ENCODE results near the gene MYZAP. TPM values are rescaled to one million over a fixed set of nuclear protein-coding genes. Genes with fewer than 3 reads are reported as not detected.

MYZAP gene
- total RNA-seq, 1 experiment from 2014 or later: 0.63 TPM

GRCh38 chr15:57580866-57581265 lies 10.8 kb upstream of the MYZAP start:
- Histone ChIP-seq H4K5ac (ENCODE audit: insufficient read length, low read depth, low read length) (no peak overlapping the region), H2BK20ac (ENCODE audit: low read depth, low read length, poor library complexity, severe bottlenecking) (no peak overlapping the region), H3K23me2 (ENCODE audit: insufficient read length, low read depth, low read length, poor library complexity, severe bottlenecking) (no peaks in the 10 kb centered on the region), H3K56ac (ENCODE audit: insufficient read length, low read depth, low read length) (no peak overlapping the region), H4K20me1 (ENCODE audit: control insufficient read depth, insufficient read depth, insufficient read length) (no peaks in the 10 kb centered on the region), H2AFZ (ENCODE audit: low read length) (no peak overlapping the region), H3K4me1 (ENCODE audit: insufficient read depth, low read length) (no peaks in the 10 kb centered on the region), H4K91ac (ENCODE audit: insufficient read length, low read depth, low read length) (no peak overlapping the region), H3K9ac (ENCODE audit: extremely low read depth, insufficient read length, low read length) (no peak overlapping the region), H3K4ac (ENCODE audit: low read depth, low read length) (no peak overlapping the region), H2BK15ac (ENCODE audit: low read depth, low read length) (no peak overlapping the region), H3K4me2 (ENCODE audit: insufficient read depth, insufficient read length, low read length) (no peak overlapping the region), H3K23ac (ENCODE audit: insufficient read length, low read depth, low read length) (no peak overlapping the region), H4K8ac (replicated peaks; ENCODE audit: insufficient read length, low read depth, low read length) (no peak overlapping the region), H3T11ph (ENCODE audit: low read length) (no peak overlapping the region), H3K14ac (ENCODE audit: insufficient read depth, low read length) (no peak overlapping the region), H3K27me3 (ENCODE audit: insufficient read depth, low read length) (no peaks in the 10 kb centered on the region), H3K18ac (ENCODE audit: insufficient read length, low read depth, low read length) (no peak overlapping the region), H2BK120ac (ENCODE audit: low read depth, low read length, poor library complexity, severe bottlenecking) (no peak overlapping the region), H3K27ac (ENCODE audit: insufficient read length, low read depth, low read length) (no peak overlapping the region), H3K79me1 (ENCODE audit: insufficient read depth, low read depth, low read length, poor library complexity, severe bottlenecking) (no peaks in the 10 kb centered on the region), H2AK5ac (ENCODE audit: insufficient read length, low read length) (no peak overlapping the region), H2BK12ac (ENCODE audit: insufficient read length, low read depth, low read length) (no peak overlapping the region), H2BK5ac (ENCODE audit: insufficient read length, low read length) (no peak overlapping the region), H3K79me2 (ENCODE audit: insufficient read depth, low read length) (no peaks in the 10 kb centered on the region), H3K9me3 (ENCODE audit: control insufficient read depth, low read depth, low read length) (no peaks in the 10 kb centered on the region)
- no peak overlapping the region for H3K4me3 Mint-ChIP-seq
- 0 out of 3 replicates have a peak, but pooled peaks have one; percentile 23 for TF ChIP-seq CTCF (conservative IDR thresholded peaks at IDR 0.05)
- WGBS (ENCODE audit: extremely low coverage, insufficient read length, low lambda C conversion rate): no CpG with 5 or more reads among the region's 5 CpGs
- peaks cover 0 to 4% (median 0%) of the 10 kb centered on the region in 3 experiments; a peak in 2 of 7 replicates for H3K36me3 Mint-ChIP-seq (ENCODE audit: insufficient read depth in 1 of 3, low read depth in 3 of 3)
- peaks cover 6 to 7% of the 10 kb centered on the region in 2 experiments for H3K9me3 Mint-ChIP-seq
- DNase-seq: no peak
- H3K4me1 Mint-ChIP-seq: no peaks in the 10 kb centered on the region
- H3K27me3 Mint-ChIP-seq (ENCODE audit: low read depth): peaks cover 3% of the 10 kb centered on the region
- no peak overlapping the region for H3K27ac Mint-ChIP-seq
